Mononuclear cell (primary cell): ENCODE data around the gene CAMKMT. TPM values are rescaled to one million over a fixed set of nuclear protein-coding genes. Genes with fewer than 3 reads are reported as not detected.

ENCODE experiments used
- H3K27me3 ChIP-seq: 2 replicates; pipeline ENCODE4 v1.6.0; 2011; ENCODE audit warnings: low read length, control low read depth; ENCODE audit not compliant: insufficient read depth
- H3K4me1 ChIP-seq: 2 replicates; pipeline ENCODE4 v1.5.1; 2011; ENCODE audit warnings: mild to moderate bottlenecking, low read length, control low read depth; ENCODE audit not compliant: insufficient read depth
- H3K4me3 ChIP-seq: 2 replicates; pipeline ENCODE4 v1.5.1; 2011; ENCODE audit warnings: mild to moderate bottlenecking, low read length, moderate library complexity
- H3K9me3 ChIP-seq: 2 replicates; pipeline ENCODE4 v1.5.1; 2011; ENCODE audit warnings: low read depth, mild to moderate bottlenecking, control low read depth, low read length
- total RNA-seq: library from RNA; depleted of rRNA; stranded (reverse); fragments of >200 nt; gene quantifications from one replicate; pipeline ENCODE4 v1.2.3, GENCODE V29; 2012

The CAMKMT gene
- total RNA-seq, 1 donor, result 13.9 TPM

GRCh38 chr2:44723921-44724320, 362.2 kb downstream of the CAMKMT start:
- Histone ChIP-seq H3K27me3 (no peaks in the 10 kb centered on the region), H3K9me3 (no peaks in the 10 kb centered on the region), H3K4me3 (no peak overlapping the region), H3K4me1 (no peaks in the 10 kb centered on the region)

GRCh38 chr2:44730593-44730992, 368.8 kb downstream of the CAMKMT start:
- no peaks in the 10 kb centered on the region for H3K27me3 ChIP-seq
- peaks cover 8% of the 10 kb centered on the region for H3K4me1 ChIP-seq
- H3K4me3 ChIP-seq, result no peak overlapping the region
- H3K9me3 ChIP-seq, result no peaks in the 10 kb centered on the region

GRCh38 chr2:44731505-44731904, 369.8 kb downstream of the CAMKMT start:
- H3K4me3 ChIP-seq, result no peak overlapping the region
- H3K27me3 ChIP-seq, result no peaks in the 10 kb centered on the region
- peaks cover 6% of the 10 kb centered on the region for H3K9me3 ChIP-seq
- H3K4me1 ChIP-seq, result peaks cover 8% of the 10 kb centered on the region

GRCh38 chr2:44736270-44736942, 374.7 kb downstream of the CAMKMT start:
- H3K4me1 ChIP-seq, result no peaks in the 10 kb centered on the region
- no peaks in the 10 kb centered on the region for H3K27me3 ChIP-seq
- no peak overlapping the region for H3K4me3 ChIP-seq
- H3K9me3 ChIP-seq, result peaks cover 10% of the 10 kb centered on the region

- H3K9me3 ChIP-seq, result peaks cover 10% of the 10 kb centered on the region
- H3K4me3 ChIP-seq, result no peak overlapping the region
- H3K27me3 ChIP-seq, result no peaks in the 10 kb centered on the region
- no peaks in the 10 kb centered on the region for H3K4me1 ChIP-seq
Measured at GRCh38 chr2:44740678-44741077, 378.9 kb downstream of the CAMKMT start.

GRCh38 chr2:44741507-44741906, 379.8 kb downstream of the CAMKMT start:
- no peaks in the 10 kb centered on the region for H3K4me1 ChIP-seq
- no peaks in the 10 kb centered on the region for H3K27me3 ChIP-seq
- no peak overlapping the region for H3K4me3 ChIP-seq
- H3K9me3 ChIP-seq, result peaks cover 4% of the 10 kb centered on the region

GRCh38 chr2:44742057-44742456, 380.3 kb downstream of the CAMKMT start:
- no peaks in the 10 kb centered on the region for H3K27me3 ChIP-seq
- H3K4me1 ChIP-seq, result no peaks in the 10 kb centered on the region
- no peaks in the 10 kb centered on the region for H3K9me3 ChIP-seq
- no peak overlapping the region for H3K4me3 ChIP-seq

- H3K4me1 ChIP-seq, result no peaks in the 10 kb centered on the region
- H3K4me3 ChIP-seq, result no peak overlapping the region
- no peaks in the 10 kb centered on the region for H3K27me3 ChIP-seq
- H3K9me3 ChIP-seq, result no peaks in the 10 kb centered on the region
Measured at GRCh38 chr2:44743473-44743872, 381.7 kb downstream of the CAMKMT start.

GRCh38 chr2:44744961-44745892, 383.5 kb downstream of the CAMKMT start:
- H3K27me3 ChIP-seq, result no peaks in the 10 kb centered on the region
- no peaks in the 10 kb centered on the region for H3K9me3 ChIP-seq
- H3K4me1 ChIP-seq, result no peaks in the 10 kb centered on the region
- no peak overlapping the region for H3K4me3 ChIP-seq

- no peaks in the 10 kb centered on the region for H3K9me3 ChIP-seq
- no peak overlapping the region for H3K4me3 ChIP-seq
- no peaks in the 10 kb centered on the region for H3K27me3 ChIP-seq
- H3K4me1 ChIP-seq, result no peaks in the 10 kb centered on the region
Measured at GRCh38 chr2:44745922-44746766, 384.4 kb downstream of the CAMKMT start.

GRCh38 chr2:44746856-44747615, 385.3 kb downstream of the CAMKMT start:
- H3K4me1 ChIP-seq, result no peaks in the 10 kb centered on the region
- no peaks in the 10 kb centered on the region for H3K9me3 ChIP-seq
- H3K4me3 ChIP-seq, result no peak overlapping the region
- no peaks in the 10 kb centered on the region for H3K27me3 ChIP-seq

GRCh38 chr2:44747794-44748193, 386.0 kb downstream of the CAMKMT start:
- H3K9me3 ChIP-seq, result no peaks in the 10 kb centered on the region
- peaks cover 3% of the 10 kb centered on the region for H3K4me1 ChIP-seq
- H3K4me3 ChIP-seq, result no peak overlapping the region
- H3K27me3 ChIP-seq, result no peaks in the 10 kb centered on the region

GRCh38 chr2:44751754-44752479, 390.2 kb downstream of the CAMKMT start:
- Histone ChIP-seq H3K4me3 (no peak overlapping the region), H3K4me1 (peaks cover 8% of the 10 kb centered on the region), H3K27me3 (no peaks in the 10 kb centered on the region), H3K9me3 (no peaks in the 10 kb centered on the region)

- Histone ChIP-seq H3K9me3 (no peaks in the 10 kb centered on the region), H3K4me1 (peaks cover 8% of the 10 kb centered on the region), H3K4me3 (no peak overlapping the region), H3K27me3 (no peaks in the 10 kb centered on the region)
Measured at GRCh38 chr2:44752761-44753160, 391.0 kb downstream of the CAMKMT start.
